Measurements from ENCODE around the gene PHF21A. TPM values are rescaled to one million over a fixed set of nuclear protein-coding genes. Genes with fewer than 3 reads are reported as not detected.

The PHF21A gene
- total and polyA plus RNA-seq, 2 of the 8 experiments (the other 6 are each of a cell fraction or from before 2014, with no cell fraction given) = 17.6 to 40.3 TPM

DNA sequence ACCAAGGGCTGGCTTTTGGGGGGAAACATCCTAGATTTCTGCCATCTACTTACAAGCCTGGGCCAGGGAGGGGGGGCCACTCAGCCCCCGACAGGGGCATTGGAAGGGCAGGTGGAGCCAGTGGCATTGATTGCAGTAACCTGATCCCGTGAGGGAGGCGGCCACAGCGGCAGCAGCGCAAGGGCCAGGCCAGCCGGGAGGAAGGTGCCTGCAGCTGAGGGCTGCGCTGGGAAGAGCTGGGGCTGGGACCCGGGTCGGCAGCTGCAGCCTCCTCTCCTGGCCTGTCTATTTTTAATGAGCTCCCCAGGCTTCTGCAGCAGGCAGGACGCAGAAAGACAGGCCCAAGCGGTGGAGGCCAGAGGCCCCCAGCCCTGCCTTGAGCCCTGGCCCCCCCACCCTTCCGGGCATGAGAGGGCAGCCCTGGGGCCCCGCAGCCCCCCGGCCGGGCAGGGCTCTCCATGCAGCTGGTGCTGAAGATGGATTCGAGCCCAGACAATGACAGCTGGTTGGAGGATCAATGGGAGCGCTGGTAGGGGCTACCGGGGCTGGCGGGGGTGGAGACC is 224.8 kb downstream of the PHF21A start (continued):
- TF ChIP-seq, protein P1, sequence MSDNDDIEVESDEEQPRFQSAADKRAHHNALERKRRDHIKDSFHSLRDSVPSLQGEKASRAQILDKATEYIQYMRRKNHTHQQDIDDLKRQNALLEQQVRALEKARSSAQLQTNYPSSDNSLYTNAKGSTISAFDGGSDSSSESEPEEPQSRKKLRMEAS (IDR thresholded peaks at IDR 0.05) = peak; percentile 5; the same call in 1 of the 2 replicates
- no peak for TF ChIP-seq CBX5 (IDR thresholded peaks at IDR 0.05; ENCODE audit: low read depth, low read length)
- TF ChIP-seq ASH2L (IDR thresholded peaks at IDR 0.05; ENCODE audit: low read length) = no peak
- no peak for TF ChIP-seq TAF7 (optimal IDR thresholded peaks at IDR 0.05; ENCODE audit: borderline replicate concordance, low read depth, low read length)
- TF ChIP-seq TEAD4 (IDR thresholded peaks at IDR 0.05; ENCODE audit: low read depth, low read length) = no peak
- peak; percentile 29; the same call in 1 of the 2 replicates for TF ChIP-seq TAF1 (IDR thresholded peaks at IDR 0.05; ENCODE audit: low read depth, low read length)
- TF ChIP-seq KDM1A (IDR thresholded peaks at IDR 0.05; ENCODE audit: borderline replicate concordance, low read length) = no peak
- no peak for TF ChIP-seq POLR2A (IDR thresholded peaks at IDR 0.05; ENCODE audit: control extremely low read depth in 1 of 2, low read depth in 2 of 2, low read length in 2 of 2)
- TF ChIP-seq, protein P2, sequence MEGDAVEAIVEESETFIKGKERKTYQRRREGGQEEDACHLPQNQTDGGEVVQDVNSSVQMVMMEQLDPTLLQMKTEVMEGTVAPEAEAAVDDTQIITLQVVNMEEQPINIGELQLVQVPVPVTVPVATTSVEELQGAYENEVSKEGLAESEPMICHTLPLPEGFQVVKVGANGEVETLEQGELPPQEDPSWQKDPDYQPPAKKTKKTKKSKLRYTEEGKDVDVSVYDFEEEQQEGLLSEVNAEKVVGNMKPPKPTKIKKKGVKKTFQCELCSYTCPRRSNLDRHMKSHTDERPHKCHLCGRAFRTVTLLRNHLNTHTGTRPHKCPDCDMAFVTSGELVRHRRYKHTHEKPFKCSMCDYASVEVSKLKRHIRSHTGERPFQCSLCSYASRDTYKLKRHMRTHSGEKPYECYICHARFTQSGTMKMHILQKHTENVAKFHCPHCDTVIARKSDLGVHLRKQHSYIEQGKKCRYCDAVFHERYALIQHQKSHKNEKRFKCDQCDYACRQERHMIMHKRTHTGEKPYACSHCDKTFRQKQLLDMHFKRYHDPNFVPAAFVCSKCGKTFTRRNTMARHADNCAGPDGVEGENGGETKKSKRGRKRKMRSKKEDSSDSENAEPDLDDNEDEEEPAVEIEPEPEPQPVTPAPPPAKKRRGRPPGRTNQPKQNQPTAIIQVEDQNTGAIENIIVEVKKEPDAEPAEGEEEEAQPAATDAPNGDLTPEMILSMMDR (IDR thresholded peaks at IDR 0.05; ENCODE audit: control extremely low read depth in 1 of 3, insufficient read depth in 1 of 3, low read depth in 1 of 3, low read length in 3 of 3) = no peak
- TF ChIP-seq EZH2 (IDR thresholded peaks at IDR 0.05; ENCODE audit: low read depth, low read length, severe bottlenecking) = no peak
- TF ChIP-seq HDAC6 (IDR thresholded peaks at IDR 0.05; ENCODE audit: low read depth, low read length) = no peak
- TF ChIP-seq SRF (IDR thresholded peaks at IDR 0.05; ENCODE audit: low read depth, low read length) = peak; percentile 54; the same call in 1 of the 2 replicates
- no peak for TF ChIP-seq YY1 (IDR thresholded peaks at IDR 0.05; ENCODE audit: low read depth, low read length)
- TF ChIP-seq, protein P3, sequence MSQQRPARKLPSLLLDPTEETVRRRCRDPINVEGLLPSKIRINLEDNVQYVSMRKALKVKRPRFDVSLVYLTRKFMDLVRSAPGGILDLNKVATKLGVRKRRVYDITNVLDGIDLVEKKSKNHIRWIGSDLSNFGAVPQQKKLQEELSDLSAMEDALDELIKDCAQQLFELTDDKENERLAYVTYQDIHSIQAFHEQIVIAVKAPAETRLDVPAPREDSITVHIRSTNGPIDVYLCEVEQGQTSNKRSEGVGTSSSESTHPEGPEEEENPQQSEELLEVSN (IDR thresholded peaks at IDR 0.05) = peak; percentile 40; the same call in 1 of the 2 replicates
